ENCODE data around the gene ZNF566. TPM values are rescaled to one million over a fixed set of nuclear protein-coding genes. Genes with fewer than 3 reads are reported as not detected.
"Not testable (repeated sequence)": the region's sequence is repeated elsewhere in the genome, so short reads cannot be mapped to it uniquely, and the experiment has no call there.

The ZNF566 gene
- total RNA-seq, 2 donors from 2014 or later: 5.8 to 7.8 TPM

DNA sequence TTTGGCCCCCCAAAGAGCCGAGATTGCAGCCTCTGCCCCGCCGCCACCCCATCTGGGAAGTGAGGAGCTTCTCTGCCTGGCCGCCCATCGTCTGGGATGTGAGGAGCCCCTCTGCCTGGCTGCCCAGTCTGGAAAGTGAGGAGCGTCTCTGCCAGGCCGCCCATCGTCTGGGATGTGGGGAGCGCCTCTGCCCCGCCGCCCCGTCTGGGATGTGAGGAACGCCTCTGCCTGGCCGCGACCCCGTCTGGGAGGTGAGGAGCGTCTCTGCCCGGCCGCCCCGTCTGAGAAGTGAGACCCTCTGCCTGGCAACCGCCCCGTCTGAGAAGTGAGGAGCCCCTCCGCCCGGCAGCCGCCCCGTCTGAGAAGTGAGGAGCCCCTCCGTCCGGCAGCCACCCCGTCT, 1.5 kb upstream of the ZNF566 start:
- not testable (repeated sequence) for H3K9me3 Mint-ChIP-seq; ATAC-seq (replicated peaks in 1 of 2); H3K27me3 Mint-ChIP-seq (ENCODE audit: low read depth); DNase-seq; H3K27ac Mint-ChIP-seq
- H3K4me3 Mint-ChIP-seq: peak overlapping the region; percentile 91 to 93
- peaks cover 16 to 28% of the 10 kb centered on the region in 2 donors for H3K36me3 Mint-ChIP-seq (ENCODE audit: insufficient read depth in 2 of 2)
- peaks cover 43% of the 10 kb centered on the region for H3K4me1 Mint-ChIP-seq (ENCODE audit: low read depth)

- Mint-ChIP-seq H3K27ac (peak overlapping the region; percentile 89), H3K4me1 (ENCODE audit: low read depth) (peaks cover 43% of the 10 kb centered on the region), H3K36me3 (ENCODE audit: insufficient read depth in 2 of 2) (peaks cover 17 to 35% of the 10 kb centered on the region in 2 donors), H3K4me3 (peak overlapping the region; percentile 91 to 93), H3K9me3 (peaks cover 5 to 7% of the 10 kb centered on the region in 2 donors), H3K27me3 (ENCODE audit: low read depth) (no peaks in the 10 kb centered on the region)
- peak; percentile 48 to 50 for ATAC-seq (replicated peaks in 1 of 2)
- DNase-seq: peak; percentile 70 to 76
Measured at GRCh38 chr19:36489920-36490415, 607 bp upstream of the ZNF566 start.

DNA sequence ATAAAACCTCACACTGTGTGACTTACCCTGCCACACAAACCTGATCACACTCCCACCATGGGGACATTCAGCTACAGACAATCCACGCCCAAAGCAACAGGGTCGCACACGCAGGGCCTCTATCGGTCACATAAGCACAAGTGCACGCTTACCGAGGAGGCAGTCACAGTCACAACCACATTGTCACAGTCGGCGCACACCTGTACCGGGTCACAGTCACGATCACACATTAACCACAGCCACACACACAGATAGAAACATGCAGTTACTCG, 579 bp downstream of the ZNF566 start:
- H3K4me1 Mint-ChIP-seq (ENCODE audit: low read depth): peaks cover 43% of the 10 kb centered on the region
- peak in 1 of 2 donors; percentile 41 for ATAC-seq (replicated peaks in 1 of 2)

GRCh38 chr19:36488118-36488845, 1.1 kb downstream of the ZNF566 start:
- Mint-ChIP-seq H3K9me3 (peaks cover 5 to 7% of the 10 kb centered on the region in 2 donors), H3K27me3 (ENCODE audit: low read depth) (no peaks in the 10 kb centered on the region), H3K4me1 (ENCODE audit: low read depth) (peaks cover 43% of the 10 kb centered on the region), H3K4me3 (peak overlapping the region; percentile 91 to 93), H3K27ac (peak overlapping the region; percentile 89), H3K36me3 (ENCODE audit: insufficient read depth in 2 of 2) (peaks cover 17 to 40% of the 10 kb centered on the region in 2 donors)
- ATAC-seq (replicated peaks in 1 of 2) (no peak), DNase-seq (no peak)

More for the DNA sequence above, 579 bp downstream of the ZNF566 start:
- Mint-ChIP-seq H3K27ac (peak overlapping the region; percentile 89), H3K36me3 (ENCODE audit: insufficient read depth in 2 of 2) (peaks cover 17 to 38% of the 10 kb centered on the region in 2 donors), H3K9me3 (peaks cover 5 to 7% of the 10 kb centered on the region in 2 donors), H3K27me3 (ENCODE audit: low read depth) (no peaks in the 10 kb centered on the region), H3K4me3 (peak overlapping the region; percentile 91 to 93)
- DNase-seq: peak in 1 of 2 donors; percentile 58

DNA sequence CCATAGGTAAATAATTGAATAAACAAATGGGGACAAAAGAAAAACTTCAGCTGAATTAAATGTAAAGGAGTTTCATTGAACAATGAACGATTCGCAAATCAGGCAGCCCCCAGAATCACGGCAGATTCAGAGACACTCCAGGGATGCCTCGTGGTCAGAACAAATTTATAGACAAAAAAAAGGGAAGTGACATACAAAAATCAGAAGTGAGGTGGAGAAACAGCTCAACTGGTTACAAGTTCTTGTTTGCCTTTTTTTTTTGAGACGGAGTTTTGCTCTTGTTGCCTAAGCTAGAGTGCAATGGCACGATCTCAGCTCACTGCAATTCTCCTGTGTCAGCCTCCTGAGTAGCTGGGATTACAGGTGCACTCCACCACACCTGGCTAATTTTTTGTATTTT, 5.7 kb downstream of the ZNF566 start:
- peaks cover 1 to 3% of the 10 kb centered on the region in 2 donors for H3K9me3 Mint-ChIP-seq
- ATAC-seq (replicated peaks in 1 of 2) (no peak), DNase-seq (no peak)
- H3K4me1 Mint-ChIP-seq (ENCODE audit: low read depth): peaks cover 28% of the 10 kb centered on the region
- no peak overlapping the region for H3K4me3 Mint-ChIP-seq
- H3K36me3 Mint-ChIP-seq (ENCODE audit: insufficient read depth in 2 of 2): peaks cover 17 to 50% of the 10 kb centered on the region in 2 donors
- H3K27me3 Mint-ChIP-seq (ENCODE audit: low read depth): no peaks in the 10 kb centered on the region
- H3K27ac Mint-ChIP-seq: no peak overlapping the region

GRCh38 chr19:36482876-36483275, 6.5 kb downstream of the ZNF566 start:
- Mint-ChIP-seq H3K4me1 (ENCODE audit: low read depth) (peaks cover 20% of the 10 kb centered on the region), H3K9me3 (peaks cover 1 to 6% of the 10 kb centered on the region in 2 donors), H3K4me3 (no peak overlapping the region), H3K27ac (no peak overlapping the region), H3K27me3 (ENCODE audit: low read depth) (no peaks in the 10 kb centered on the region), H3K36me3 (ENCODE audit: insufficient read depth in 2 of 2) (peaks cover 18 to 54% of the 10 kb centered on the region in 2 donors)
- ATAC-seq (replicated peaks in 1 of 2): no peak
- no peak for DNase-seq

DNA sequence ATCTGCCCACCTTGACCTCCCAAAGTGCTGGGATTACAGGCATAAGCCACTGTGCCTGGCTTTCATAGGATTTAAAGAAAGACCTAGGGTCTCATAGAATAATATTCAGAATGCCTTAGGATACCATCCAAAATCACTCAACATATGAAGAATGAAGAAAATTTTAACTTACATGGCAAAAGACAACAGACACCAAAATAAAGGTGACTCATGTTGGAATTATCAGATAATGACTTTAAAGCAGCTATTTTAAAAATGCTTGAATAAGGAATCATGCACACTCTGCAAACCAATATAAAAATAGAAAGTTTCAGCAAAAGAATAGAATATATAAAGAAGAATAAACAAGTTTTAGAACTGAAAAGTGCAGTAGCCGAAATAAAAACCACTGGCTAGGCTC, 29.3 kb downstream of the ZNF566 start:
- Mint-ChIP-seq H3K27me3 (ENCODE audit: low read depth) (no peaks in the 10 kb centered on the region), H3K9me3 (peaks cover 12 to 20% of the 10 kb centered on the region in 2 donors), H3K36me3 (ENCODE audit: insufficient read depth in 2 of 2) (peaks cover 16 to 44% of the 10 kb centered on the region in 2 donors), H3K4me1 (ENCODE audit: low read depth) (no peaks in the 10 kb centered on the region), H3K27ac (peak overlapping the region; percentile 54), H3K4me3 (no peak overlapping the region)
- DNase-seq (no peak), ATAC-seq (replicated peaks in 1 of 2) (no peak)

DNA sequence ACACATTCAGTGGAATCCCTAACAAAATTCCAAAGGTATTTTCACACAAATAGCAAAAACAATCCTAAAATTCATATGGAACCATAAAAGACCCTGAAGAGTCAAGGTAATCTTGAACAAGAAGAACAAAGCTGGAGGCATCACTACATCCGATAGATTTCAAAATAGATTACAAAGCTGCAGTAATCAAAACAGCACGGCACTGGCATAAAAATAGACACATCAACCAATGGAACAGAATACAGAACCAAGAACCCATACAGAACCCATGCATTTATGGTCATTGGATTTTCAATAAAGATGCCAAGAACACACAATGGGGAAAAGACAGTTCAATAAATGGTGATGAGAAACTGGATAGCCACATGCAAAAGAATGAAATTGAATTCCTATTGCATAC, 32.5 kb downstream of the ZNF566 start:
- Mint-ChIP-seq H3K27me3 (ENCODE audit: low read depth) (no peaks in the 10 kb centered on the region), H3K9me3 (peaks cover 18 to 33% of the 10 kb centered on the region in 2 donors), H3K4me3 (no peak overlapping the region), H3K27ac (no peak overlapping the region), H3K36me3 (ENCODE audit: insufficient read depth in 2 of 2) (peaks cover 27 to 57% of the 10 kb centered on the region in 2 donors), H3K4me1 (ENCODE audit: low read depth) (no peaks in the 10 kb centered on the region)
- no peak for DNase-seq
- no peak for ATAC-seq (replicated peaks in 1 of 2)

DNA sequence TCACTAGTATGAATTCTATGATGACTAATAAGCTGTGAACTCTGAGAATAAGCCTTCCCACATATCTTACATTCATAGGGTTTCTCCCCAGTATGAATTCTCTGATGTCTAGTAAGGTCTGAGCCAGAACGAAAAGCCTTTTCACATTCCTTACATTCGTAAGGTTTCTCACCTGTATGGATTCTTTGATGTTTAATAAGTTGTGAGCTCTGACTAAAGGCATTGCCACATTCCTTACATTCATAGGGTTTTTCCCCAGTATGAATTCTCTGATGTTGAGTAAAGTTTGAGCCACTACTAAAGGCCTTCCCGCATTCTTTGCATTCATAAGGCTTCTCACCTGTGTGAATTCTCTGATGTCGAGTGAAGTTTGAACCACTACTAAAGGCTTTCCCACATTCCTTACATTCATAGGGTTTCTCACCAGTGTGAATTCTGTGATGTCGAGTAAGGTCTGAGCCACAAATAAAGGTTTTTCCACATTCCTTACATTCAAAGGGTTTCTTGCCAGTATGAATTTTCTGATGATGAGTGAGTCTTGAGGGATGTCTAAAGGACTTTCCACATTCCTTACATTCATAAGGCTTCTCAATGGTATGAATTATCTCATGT, 40.2 kb downstream of the ZNF566 start:
- ATAC-seq (replicated peaks in 1 of 2): no peak
- no peak for DNase-seq
- Mint-ChIP-seq H3K9me3 (peaks cover 13 to 19% of the 10 kb centered on the region in 2 donors), H3K36me3 (ENCODE audit: insufficient read depth in 2 of 2) (peaks cover 33 to 61% of the 10 kb centered on the region in 2 donors), H3K27me3 (ENCODE audit: low read depth) (no peaks in the 10 kb centered on the region), H3K27ac (no peak overlapping the region), H3K4me1 (ENCODE audit: low read depth) (no peaks in the 10 kb centered on the region), H3K4me3 (no peak overlapping the region)

DNA sequence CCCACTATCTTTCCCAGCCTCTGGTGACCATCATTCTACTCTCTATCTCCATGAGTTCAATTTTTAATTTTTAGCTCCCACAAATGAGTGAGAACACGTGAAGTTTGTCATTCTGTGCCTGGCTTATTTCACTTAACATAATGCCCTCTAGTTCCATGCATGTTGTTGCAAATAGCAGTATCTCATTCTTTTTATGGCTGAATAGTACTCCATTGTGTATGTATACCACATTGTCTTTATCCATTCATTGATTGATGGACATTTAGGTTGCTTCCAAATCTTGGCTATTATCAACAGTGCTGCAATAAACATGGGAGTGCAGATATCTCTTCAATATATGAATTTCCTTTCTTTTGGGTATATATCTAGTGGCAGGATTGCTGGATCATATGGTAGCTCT, 48.0 kb downstream of the ZNF566 start:
- ATAC-seq (replicated peaks in 1 of 2) (no peak), DNase-seq (no peak)
- H3K9me3 Mint-ChIP-seq: peaks cover 3 to 23% of the 10 kb centered on the region in 2 donors
- H3K27me3 Mint-ChIP-seq (ENCODE audit: low read depth): no peaks in the 10 kb centered on the region
- H3K27ac Mint-ChIP-seq: no peak overlapping the region
- no peak overlapping the region for H3K4me3 Mint-ChIP-seq
- H3K36me3 Mint-ChIP-seq (ENCODE audit: insufficient read depth in 2 of 2): peaks cover 21 to 28% of the 10 kb centered on the region in 2 donors
- no peaks in the 10 kb centered on the region for H3K4me1 Mint-ChIP-seq (ENCODE audit: low read depth)

- no peak overlapping the region for H3K27ac Mint-ChIP-seq
- H3K27me3 Mint-ChIP-seq (ENCODE audit: low read depth): no peaks in the 10 kb centered on the region
- H3K4me3 Mint-ChIP-seq: no peak overlapping the region
- H3K36me3 Mint-ChIP-seq (ENCODE audit: insufficient read depth in 2 of 2): peaks cover 10 to 15% of the 10 kb centered on the region in 2 donors
- no peaks in the 10 kb centered on the region for H3K4me1 Mint-ChIP-seq (ENCODE audit: low read depth)
- peaks cover 7 to 19% of the 10 kb centered on the region in 2 donors for H3K9me3 Mint-ChIP-seq
- ATAC-seq (replicated peaks in 1 of 2) (no peak), DNase-seq (no peak)
Measured at GRCh38 chr19:36436531-36436930, 52.8 kb downstream of the ZNF566 start.

- Mint-ChIP-seq H3K4me3 (no peak overlapping the region), H3K27ac (no peak overlapping the region), H3K27me3 (ENCODE audit: low read depth) (peaks cover 27% of the 10 kb centered on the region), H3K36me3 (ENCODE audit: insufficient read depth in 2 of 2) (peaks cover 8 to 24% of the 10 kb centered on the region in 2 donors), H3K4me1 (ENCODE audit: low read depth) (peaks cover 7% of the 10 kb centered on the region), H3K9me3 (peaks cover 9 to 16% of the 10 kb centered on the region in 2 donors)
- ATAC-seq (replicated peaks in 1 of 2): no peak
- no peak for DNase-seq
Measured at GRCh38 chr19:36423925-36424324, 65.4 kb downstream of the ZNF566 start.

DNA sequence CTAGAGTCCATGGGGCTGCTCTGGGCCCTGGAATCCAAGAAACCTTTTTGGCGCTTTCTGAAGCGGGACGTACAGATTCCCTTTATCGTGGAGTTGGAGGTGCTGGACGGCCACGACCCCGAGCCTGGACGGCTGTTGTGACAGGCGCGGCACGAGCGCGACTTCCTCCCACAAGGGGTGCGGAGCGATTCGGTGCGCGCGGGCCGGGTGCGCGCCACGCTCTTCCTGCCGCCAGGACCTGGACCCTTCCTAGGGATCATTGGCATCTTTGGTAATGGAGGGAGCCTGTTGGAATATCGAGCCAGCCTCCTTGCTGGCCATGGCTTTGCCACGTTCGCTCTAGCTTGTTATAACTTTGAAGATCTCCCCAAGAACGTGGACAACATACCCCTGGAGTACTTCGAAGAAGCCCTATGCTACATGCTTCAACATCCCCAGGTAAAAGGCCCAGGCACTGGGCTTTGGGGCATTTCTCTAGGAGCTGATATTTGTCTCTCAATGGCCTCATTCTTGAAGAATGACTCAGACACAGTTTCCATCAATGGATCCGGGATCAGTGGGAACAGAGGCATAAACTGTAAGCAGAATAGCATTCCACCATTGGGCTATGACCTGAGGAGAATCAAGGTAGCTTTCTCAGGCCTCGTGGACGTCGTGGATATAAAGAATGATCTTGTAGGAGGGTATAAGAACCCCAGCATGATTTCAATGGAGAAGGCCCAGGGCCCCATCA, 67.4 kb downstream of the ZNF566 start:
- Mint-ChIP-seq H3K9me3 (peaks cover 6 to 14% of the 10 kb centered on the region in 2 donors), H3K4me3 (peak overlapping the region; percentile 53 to 73), H3K27me3 (ENCODE audit: low read depth) (peaks cover 27% of the 10 kb centered on the region), H3K36me3 (ENCODE audit: insufficient read depth in 2 of 2) (peaks cover 17 to 36% of the 10 kb centered on the region in 2 donors), H3K27ac (no peak overlapping the region), H3K4me1 (ENCODE audit: low read depth) (peaks cover 23% of the 10 kb centered on the region)
- DNase-seq: no peak
- no peak for ATAC-seq (replicated peaks in 1 of 2)

All from activated T-cell treated with anti-CD3 and anti-CD28 coated beads, Interleukin-2, amount 50 U/mL, for 72 hours (primary cell).